HG02610 (cell line): ENCODE results near the gene SH3TC1.

Experiments
- ATAC-seq: cut with Tn5 transposase; IDR thresholded peaks from one replicate; pipeline ENCODE4 v1.9.1; 2021; ENCODE audit warnings: mild to moderate bottlenecking, moderate library complexity; ENCODE audit not compliant: unreplicated experiment

SH3TC1 gene

GRCh38 chr4:8272472-8273428 lies 73.7 kb downstream of the SH3TC1 start:
- no peak for ATAC-seq

GRCh38 chr4:8273450-8273849 lies 74.4 kb downstream of the SH3TC1 start:
- no peak for ATAC-seq

DNA sequence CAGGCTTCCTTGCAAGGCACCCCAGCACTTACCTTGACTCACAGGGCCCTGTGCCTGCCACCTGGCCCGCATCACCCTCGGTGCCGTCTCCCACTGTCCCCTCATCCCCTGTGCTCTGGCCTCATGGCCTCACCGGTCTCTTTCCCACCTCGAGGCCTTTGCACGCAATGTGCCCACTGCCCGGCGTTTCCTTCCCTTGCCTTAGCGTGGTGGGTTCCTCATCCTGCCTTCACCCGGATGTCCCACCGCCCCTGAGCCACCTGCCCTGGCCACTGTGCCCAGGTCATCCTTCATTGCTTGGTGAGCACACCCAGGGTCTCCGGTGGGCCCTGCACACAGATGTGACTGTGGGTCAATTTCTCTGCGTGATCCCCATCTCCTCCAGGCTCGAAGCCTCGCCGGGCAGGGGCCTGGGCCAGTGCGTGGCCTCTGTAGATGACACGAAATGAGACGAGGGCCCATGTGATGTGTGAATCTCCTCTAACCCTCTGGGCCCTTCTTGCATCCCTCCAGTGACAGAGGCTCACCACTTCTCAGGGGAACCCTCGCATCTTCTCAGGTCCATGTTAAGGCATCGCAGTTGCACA lies 75.1 kb downstream of the SH3TC1 start:
- no peak for ATAC-seq

DNA sequence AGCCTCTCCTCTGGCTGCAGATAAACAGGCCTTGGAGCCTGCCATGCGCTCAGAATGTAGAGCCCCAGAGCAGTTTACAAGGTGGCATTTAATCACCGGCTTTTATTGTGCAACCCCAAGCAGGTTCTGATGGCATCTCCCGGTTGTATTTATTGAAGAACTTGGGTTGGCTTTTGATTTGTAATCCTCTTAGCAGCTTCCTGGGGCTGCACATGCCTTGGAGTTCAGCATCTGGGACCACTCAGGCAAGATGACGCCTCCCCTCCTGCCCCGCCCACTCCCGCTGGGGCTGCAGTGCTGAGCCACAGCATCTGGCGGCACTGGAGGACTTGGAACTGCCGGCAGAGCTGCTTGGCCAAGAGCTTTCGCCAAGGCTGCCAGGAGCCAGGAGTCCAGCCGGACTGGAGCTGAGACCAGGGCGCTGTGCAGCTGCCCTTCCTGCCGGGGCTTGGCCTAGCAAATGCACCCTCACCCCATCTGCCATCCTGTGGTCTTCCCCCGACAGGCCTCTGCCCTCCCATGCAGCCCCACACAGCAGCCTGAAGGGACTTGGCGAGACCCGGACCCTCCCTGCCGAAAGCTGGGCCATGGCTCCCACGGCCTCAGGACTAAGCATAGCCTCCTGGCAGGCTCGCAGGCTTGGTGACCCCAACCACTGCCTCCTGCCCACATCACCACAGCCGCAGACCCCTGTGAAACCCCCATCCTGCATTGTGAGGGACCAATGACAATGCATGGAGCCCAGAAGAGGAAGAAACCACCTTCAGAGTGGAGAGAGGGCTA lies 75.9 kb downstream of the SH3TC1 start:
- ATAC-seq: no peak

DNA sequence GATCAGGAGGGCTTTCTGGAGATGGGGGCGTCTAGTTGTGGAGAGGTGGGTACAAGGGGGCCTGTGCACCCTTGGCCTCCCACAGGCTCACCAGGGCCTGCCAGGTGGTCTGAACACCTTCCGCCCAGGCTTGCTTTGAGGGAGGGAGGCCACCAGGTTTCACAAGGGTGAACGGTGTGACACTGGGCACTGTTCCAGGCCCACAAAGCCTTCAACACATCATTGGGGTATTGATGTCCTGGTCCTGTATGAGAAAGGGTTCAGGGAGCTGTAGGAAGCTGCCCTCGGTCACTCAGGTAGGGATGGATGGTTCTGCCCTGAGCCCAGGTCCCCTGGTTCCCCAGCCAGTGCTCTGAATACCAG lies 76.4 kb downstream of the SH3TC1 start:
- ATAC-seq: no peak

GRCh38 chr4:8276358-8277240 lies 77.5 kb downstream of the SH3TC1 start:
- no peak for ATAC-seq

GRCh38 chr4:8277356-8278008 lies 78.4 kb downstream of the SH3TC1 start:
- ATAC-seq: no peak

GRCh38 chr4:8278009-8278395 lies 78.9 kb downstream of the SH3TC1 start:
- no peak for ATAC-seq

- no peak for ATAC-seq
These were observed 79.6 kb downstream of the SH3TC1 start for GRCh38 chr4:8278421-8279287.

DNA sequence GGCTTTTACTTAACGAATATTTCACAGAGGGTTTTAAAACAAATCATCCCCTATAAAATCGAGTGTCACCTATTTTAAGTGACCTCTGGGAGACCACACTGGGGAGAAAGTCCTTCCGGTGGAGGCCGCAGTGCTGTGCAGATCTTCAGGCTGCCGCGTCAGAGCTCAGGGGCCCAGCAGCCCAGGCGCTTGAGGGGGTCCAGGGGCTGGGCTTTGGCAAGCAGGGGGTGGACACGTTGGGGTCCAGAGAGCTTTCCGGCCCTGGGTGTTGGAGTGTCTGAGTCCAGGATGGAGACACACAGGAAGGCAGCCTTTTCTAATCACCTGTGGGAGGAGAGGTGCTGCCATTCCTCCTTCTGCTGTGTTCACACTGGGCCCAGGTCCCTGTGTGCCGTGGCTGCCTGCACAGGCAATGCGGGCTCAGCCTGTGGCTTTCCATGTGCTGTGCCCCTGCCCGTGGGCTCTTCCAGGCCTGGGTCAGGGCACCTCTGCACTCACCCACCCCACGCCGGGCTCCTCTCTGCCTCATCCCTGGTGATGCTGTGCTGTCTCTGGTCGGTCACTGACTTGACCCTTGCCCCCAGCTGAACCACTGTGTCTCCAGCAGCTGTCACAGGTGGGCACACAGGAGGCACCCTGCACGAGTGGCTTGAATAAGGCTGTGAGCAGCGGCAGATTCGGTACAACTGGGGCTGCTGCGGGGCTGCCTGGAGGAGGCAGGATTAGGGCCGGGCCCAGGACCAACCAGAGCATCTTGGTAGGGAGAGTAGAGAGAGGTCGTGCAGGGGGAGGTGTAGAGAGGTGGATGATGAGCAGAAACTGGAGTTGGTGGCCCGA lies 80.4 kb downstream of the SH3TC1 start:
- no peak for ATAC-seq

DNA sequence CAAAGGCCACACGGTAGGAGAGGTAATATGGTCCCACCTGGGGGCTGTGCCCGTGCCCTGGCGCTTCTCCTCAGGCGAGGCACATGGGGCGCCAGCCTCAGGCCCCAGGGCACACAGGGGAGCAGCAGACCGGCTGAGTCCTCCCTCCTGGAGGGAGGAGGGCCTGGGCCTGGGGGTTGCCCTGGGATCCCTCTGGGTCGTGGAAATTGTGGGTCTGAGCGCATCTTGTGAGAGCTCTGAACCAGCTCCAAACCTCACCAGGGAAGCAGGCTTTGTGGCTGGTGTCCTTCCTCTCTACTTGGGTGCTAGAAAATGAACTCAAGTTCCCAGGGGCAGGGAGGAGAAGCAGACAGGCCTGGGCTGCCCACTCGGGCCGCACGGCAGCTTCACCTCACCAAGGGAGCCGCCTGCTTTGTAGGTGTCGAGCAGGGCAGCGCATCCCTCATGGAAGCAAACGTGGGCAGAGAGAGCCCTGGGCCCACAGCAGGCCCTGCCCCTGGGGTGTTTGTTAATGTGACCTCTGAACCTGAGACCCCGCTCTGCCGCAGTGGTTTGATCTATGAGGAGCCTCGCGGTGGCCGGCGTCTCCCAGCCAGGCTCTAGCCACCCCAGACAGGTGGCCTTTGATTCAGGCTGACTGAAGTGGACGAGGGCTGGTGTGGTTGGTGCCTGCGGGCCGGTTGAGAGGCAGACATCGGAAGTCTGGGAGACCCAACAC lies 81.2 kb downstream of the SH3TC1 start:
- ATAC-seq: no peak

- no peak for ATAC-seq
These were observed 81.9 kb downstream of the SH3TC1 start for GRCh38 chr4:8280876-8281440.

- no peak for ATAC-seq
These were observed 82.5 kb downstream of the SH3TC1 start for GRCh38 chr4:8281519-8282133.

- no peak for ATAC-seq
These were observed 83.1 kb downstream of the SH3TC1 start for GRCh38 chr4:8282134-8282641.

DNA sequence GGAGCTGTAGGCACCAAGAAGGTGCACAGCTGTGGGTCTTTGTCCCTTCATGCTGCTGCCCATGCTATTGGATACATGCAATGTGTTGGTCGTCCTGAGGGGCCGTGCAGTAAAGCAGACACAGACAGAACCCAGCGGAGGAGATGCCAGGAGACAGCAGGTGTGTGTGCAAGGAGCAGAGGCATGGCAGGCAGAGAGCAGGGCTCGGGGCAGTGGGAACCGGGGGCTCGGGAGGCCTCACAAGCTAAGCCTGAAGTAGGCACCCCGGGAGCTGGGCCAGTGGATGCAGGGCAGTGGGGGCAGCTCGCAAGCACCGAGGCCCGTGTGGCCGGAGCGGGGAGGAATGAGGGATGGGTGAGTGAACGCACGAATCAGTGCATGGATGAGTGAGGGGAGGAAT lies 83.7 kb downstream of the SH3TC1 start:
- no peak for ATAC-seq

- ATAC-seq: no peak
These were observed 84.1 kb downstream of the SH3TC1 start for GRCh38 chr4:8283161-8283560.

GRCh38 chr4:8283631-8284121 lies 84.6 kb downstream of the SH3TC1 start:
- no peak for ATAC-seq
